Suprapubic skin (tissue), 3 donors: ENCODE data around the gene MCF2L2.

Experiments
- CTCF ChIP-seq, 2 donors: fragments of 200-600 bp in 1 of 2; fragments of 450-650 bp in 1 of 2; sonication (generic) in 1 of 2; IDR thresholded peaks; one replicate each; pipeline ENCODE4 v1.5.1; 2016 to 2019; ENCODE audit warnings: antibody characterized with exemption in 2 of 2, mild to moderate bottlenecking in 1 of 2, moderate library complexity in 1 of 2
- POLR2A ChIP-seq, 2 donors: fragments of 450-650 bp; IDR thresholded peaks; one replicate each; pipeline ENCODE4 v1.6.1; 2017; ENCODE audit warnings: antibody characterized with exemption in 2 of 2, mild to moderate bottlenecking in 2 of 2, moderate library complexity in 2 of 2

DNA sequence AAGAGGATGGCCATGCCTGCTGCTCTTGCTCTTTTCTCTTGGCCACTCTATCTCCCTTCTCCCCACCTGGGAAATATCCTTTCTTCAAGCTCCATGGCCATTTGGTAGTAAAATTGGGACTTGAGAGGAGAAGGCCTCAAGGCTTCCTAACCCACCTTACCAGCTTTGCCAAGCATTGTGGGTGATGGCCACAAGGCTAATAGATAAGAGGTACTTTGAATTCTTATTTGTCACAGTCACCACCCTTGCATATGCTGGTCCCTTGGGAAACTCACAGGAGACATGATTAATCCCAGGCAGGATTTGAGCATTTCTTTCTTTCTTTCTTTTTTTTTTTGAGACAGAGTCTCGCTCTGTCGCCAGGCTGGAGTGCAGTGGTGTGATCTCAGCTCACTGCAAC lies 138.2 kb downstream of the MCF2L2 start:
- TF ChIP-seq POLR2A (IDR thresholded peaks at IDR 0.05) (no peak), CTCF (IDR thresholded peaks at IDR 0.05) (no peak)
